ENCODE measurements around the gene KCNQ1.

- TF ChIP-seq CTCF (IDR thresholded peaks at IDR 0.05) = no peak
- no peak for TF ChIP-seq POLR2A (IDR thresholded peaks at IDR 0.05)
- no peak for TF ChIP-seq POLR2AphosphoS5 (IDR thresholded peaks at IDR 0.05)
Measured at GRCh38 chr11:2539371-2540222, 94.8 kb downstream of the KCNQ1 start.

Measured in gastroesophageal sphincter (tissue), 3 donors.